GM18951 (cell line): Measurements from ENCODE around the gene FUT8.

Experiments used
- POLR2A ChIP-seq: IDR thresholded peaks from 4 replicates; pipeline ENCODE4 v1.6.1; 2011; ENCODE audit warnings: mild to moderate bottlenecking; ENCODE audit not compliant: insufficient read length, insufficient read depth; ENCODE audit errors: extremely low read depth
- in situ Hi-C: fragments of 300-500 bp; cut with MboI; formaldehyde crosslinking; loops from one replicate; pipeline ENCODE4 v1.12.0; 2022; ENCODE audit warnings: low sequenced_read_pairs, mixed read lengths, inconsistent platforms; ENCODE audit not compliant: unreplicated experiment

The FUT8 gene

DNA sequence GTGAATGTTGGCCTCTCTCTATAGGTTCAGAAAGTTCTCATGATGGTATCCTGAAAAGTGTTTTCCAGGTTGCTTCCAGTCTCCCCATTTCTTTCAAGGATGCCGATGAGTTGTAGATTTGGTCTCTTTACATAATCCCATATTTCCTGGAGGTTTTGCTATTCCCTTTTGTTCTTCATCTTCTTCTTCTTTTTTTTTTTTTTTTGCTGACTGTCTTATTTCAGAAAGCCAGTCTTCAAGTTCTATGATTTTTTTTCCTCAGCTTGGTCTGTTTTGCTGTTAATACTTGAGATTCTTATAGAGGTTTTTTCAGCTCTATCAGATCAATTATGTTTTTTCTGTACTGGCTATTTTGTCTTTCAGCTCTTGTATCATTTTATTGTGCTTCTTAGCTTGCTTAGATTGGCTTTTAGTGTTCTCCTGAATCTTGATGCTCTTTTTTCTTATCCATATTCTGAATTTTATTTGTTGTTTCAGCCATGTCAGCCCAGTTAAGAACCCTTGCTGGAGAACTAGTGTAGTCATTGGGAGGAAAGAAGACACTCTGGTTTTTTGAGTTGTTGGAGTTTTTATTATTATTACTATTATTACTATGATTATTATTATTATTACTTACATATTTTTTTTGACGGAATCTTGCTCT, 124.4 kb downstream of the FUT8 start:
- in situ Hi-C loops, result no loop called here
- no peak for TF ChIP-seq POLR2A

DNA sequence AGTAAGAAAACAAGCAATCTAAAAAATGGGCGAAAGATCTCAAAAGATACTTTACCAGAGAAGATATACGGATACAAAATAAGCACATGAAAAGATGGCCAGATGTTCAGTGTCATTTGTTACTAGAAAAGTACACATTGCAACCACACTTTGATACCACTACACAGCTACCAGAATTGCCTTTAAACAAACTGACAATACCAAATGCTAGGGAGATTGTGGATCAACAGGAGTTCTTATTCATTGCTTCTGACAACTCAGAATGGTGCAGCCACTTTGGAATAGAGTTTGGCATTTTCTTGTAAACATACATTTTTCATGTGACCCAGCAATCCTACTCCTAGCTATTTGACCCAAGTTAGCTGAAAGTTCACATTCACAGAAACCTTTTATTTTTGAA, 136.3 kb downstream of the FUT8 start:
- no peak for TF ChIP-seq POLR2A
- in situ Hi-C loops, result no loop called here

DNA sequence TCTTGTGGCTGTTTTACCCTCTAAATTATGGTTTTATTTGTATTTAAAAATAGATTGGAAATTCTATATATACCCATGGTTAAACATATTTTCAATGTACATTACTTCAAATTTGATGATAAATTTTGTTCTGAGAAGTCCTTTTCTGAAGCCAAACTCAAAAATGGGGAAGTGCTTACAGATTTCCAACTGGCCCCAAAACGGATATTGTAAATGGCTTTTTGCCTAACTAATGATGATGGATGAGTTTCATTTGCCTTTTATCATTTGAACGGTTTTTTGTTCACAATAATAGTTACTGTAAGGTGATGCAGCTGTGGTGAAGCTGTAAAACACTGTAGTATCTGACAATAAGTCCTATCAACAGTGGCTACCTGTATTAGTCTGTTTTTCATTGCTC, 136.9 kb downstream of the FUT8 start:
- in situ Hi-C loops, result no loop called here
- no peak for TF ChIP-seq POLR2A

DNA sequence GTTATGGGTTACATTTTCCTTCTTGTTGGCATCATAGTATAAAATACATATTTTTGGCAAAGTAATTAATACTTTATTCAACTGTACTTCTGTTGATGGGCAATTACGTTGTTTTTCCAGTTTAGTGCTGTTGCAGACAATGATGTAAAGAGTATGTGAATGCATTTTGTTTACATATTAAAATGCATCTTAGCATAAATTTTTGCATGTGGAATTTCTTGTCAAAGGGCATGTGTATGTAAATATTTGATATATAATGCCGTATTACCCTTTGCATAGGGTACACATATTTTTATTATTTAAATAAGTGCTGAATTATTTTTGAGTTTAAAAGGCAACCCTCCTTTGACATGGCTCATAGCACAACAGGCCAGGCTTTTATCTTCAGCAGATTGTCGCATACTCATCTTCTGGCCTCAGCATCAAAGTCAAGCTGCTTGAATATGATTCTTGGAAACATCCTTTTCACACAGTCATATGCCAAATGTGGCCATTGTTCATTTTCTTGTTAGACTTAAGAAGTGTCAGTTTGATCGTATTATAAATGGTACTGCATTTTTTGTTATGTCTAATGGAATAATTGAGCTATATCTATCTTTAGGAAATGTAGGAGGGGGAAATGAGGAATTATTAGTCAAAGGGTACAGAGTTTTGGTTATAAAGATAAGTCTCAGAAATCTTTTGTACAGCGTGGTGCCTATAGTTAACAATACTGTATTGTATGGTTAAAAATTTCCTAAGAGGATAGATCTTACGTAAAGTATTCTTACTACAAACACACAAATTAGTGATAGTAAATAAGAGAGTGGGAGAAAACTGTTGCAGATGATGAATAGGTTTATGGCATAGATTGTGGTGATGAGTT, 138.5 kb downstream of the FUT8 start:
- no peak for TF ChIP-seq POLR2A
- in situ Hi-C loops, result no loop called here

DNA sequence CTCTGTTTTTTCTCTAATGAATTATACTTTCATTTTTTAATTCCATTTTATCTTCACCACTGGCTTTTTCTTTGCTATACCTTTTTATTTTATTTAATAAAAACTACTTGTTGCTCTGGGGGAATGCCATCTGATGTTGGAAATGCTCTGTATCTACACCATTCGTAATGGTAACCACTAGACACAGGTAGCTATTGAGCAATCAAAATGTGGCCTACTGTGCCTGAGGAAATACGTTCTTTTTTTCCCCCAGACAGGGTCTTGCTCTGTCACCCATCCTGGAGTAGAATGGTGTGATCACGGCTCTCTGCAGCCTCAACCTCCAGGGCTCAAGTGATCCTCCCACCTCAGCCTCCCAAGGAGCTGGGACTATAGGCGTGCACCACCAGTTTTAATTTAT, 140.2 kb downstream of the FUT8 start:
- in situ Hi-C loops, result no loop called here
- no peak for TF ChIP-seq POLR2A

DNA sequence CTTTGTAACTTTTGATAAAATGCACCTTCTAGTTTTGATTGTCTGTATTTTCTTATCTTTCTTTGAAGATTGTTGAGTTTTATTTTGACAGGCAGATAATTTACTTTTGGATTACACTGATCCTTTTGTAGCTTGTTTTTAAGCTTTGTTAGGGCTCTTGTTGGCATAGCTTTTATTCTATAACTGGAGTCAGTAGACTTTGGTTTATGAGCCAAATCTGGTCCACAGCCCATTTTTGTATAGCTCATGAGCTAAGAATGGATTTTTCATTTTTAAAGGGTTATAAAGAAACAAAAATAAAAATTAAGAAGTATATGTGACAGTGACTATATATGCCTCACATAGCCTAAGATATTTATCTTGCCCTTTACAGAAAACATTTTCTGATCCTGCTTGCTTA, 142.3 kb downstream of the FUT8 start:
- in situ Hi-C loops, result no loop called here
- TF ChIP-seq POLR2A, result no peak

DNA sequence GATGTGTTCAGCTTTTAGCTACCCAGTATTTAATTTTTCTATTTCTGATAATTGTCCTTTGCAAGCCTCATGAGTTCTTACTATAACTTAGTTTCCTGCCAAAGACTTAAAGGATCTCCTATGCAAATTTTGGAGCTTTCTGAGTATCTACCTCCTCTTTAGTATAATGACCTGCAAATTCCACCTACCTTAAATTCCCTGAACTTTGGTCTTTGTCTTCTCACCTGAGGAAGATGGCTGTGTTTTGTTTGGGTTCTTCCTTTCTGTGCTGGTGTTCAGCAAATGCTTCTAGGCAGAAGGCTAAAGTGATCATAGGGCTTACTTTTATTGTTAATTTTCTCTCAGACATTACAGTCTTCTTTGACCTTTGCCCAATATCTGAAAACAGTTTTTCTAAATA, 142.8 kb downstream of the FUT8 start:
- in situ Hi-C loops, result no loop called here
- TF ChIP-seq POLR2A, result no peak

DNA sequence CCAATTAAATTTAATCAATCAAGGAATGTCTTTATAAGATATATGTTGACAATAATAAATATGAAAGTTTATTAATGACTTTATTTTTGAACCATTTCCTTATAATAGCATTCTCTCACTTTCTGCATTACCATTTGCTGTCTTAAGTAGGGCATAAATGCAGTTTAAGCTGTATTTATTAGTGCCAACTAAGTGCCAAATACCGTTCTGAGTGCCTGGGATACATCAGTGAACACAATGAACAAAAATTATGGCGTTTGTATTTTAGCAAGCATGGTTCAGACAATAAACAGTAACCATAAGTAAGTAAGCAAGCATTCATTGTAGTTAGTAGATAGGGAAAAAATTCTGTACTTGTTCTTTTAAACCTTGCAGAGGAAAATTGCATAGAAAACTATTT, 145.8 kb downstream of the FUT8 start:
- no peak for TF ChIP-seq POLR2A
- in situ Hi-C loops, result no loop called here

DNA sequence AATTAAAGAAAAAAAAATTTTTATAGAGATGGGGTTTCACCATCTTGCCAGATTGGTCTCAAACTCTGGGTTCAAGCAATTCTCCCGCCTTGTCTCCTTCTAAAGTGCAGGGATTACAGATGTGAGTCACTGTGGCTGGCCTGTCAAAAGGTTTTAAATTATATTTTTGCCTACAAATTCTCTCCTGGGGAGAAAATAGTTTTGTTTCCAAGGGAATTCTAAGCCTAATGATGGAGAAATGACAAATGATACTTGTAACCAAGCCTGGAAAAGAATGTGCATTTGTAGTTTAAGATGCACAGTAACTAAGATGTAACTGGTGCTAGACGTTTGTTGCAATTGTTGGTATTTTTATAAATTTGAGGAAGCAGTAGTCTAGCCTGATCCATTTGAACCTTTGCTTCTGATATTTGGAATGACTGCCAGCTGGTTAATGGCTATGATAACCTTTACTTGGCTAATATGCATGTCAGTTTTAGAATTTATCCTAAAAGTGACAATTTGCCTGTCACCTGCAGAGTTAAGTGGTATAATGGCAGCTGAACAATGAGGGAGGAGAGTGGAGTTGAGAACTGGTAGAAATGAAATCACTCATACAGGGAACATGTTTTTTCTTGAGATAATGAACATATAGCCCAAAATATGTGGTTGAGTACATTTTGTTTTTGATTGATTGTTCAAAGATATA, 148.0 kb downstream of the FUT8 start:
- in situ Hi-C loops, result no loop called here
- TF ChIP-seq POLR2A, result no peak

DNA sequence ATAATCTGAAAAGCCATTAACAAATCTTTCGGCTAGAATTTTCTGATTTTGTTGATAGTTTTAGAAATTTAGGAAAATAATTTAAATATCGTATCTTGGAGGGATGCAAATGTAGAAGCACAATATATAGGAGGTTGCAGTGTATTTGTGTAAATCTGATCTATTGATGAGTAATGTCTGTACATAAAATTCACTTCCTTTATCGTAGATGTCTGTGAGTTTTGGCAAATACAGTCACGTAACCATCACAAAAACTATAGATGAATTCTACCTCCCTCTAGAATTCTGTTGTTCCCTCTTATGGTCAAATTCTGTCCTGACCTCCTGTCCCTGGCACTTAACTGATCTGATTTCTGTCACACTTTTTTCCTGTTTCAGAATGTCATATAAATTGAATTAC, 151.8 kb downstream of the FUT8 start:
- in situ Hi-C loops, result no loop called here
- no peak for TF ChIP-seq POLR2A

DNA sequence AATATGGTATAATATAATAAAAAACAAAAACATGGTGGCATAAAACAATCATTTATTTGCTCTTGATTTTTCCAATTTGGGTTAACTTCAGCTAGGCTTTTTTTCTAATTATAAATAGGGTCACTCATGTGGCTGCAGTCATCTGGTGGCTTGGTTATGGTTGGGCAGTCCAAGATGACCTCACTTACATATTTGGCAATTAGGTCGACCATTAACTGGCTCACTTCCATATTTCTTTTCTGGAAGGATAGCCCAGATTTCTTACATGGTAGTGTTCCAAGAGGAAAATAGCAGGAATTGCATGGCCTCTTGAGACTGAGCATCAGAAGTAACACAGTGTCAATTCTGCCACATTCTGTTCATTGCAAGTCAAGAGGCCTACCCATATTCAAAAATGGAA, 153.4 kb downstream of the FUT8 start:
- no peak for TF ChIP-seq POLR2A
- in situ Hi-C loops, result no loop called here

DNA sequence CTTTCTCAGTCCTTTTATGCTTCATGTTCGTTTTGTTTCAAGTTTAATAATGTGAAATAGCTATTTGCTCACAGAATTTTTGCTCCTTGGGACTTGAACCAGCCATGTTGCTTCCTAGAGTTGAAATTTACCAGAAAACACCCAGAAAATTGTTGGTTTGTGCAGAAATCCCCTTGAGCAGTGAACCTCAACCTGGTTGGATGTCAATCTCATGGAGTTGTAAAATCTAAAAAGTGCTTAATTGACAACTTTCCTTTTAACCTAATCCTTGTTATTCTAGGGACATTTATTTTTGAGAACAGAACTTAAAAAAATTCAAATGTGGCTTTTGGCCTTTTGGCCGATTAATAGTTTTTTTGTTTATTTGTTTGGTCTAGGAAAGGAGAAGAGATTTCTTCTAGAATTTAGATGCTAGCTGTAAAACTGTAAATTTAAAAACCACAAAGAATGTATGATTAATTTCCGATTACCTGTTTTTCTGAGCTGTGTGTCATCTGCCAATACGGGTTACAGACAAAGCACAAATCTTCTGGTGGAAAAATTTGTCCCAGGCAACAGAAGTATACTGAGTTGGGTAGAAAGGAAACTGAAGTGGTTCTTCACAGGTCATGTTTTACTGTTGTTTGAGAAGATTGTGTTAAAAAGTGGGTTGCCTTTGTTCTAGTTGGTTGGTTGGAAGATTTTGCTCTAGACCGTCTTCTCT, 154.4 kb downstream of the FUT8 start:
- TF ChIP-seq POLR2A, result no peak
- in situ Hi-C loops, result no loop called here

DNA sequence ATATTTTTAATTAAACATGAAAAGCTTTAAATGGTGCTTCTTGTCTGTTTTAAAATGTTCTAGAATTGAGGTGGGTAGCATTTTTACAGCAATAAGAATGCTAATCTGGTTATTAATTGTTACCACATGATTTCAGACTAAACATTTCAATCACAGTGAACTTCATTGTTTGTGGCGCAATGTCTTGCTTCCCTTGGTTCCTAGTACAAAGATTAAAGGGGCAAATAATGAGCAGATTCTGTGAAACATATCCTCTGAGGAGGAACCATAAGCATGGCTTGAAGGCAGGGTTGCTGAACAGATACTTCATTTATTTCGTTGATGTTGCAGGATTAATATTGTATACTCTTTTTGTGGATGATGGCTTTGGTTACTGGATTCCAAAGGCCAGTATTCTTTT, 162.1 kb downstream of the FUT8 start:
- in situ Hi-C loops, result no loop called here
- TF ChIP-seq POLR2A, result no peak
